GM13976 (cell line): Measurements from ENCODE around the gene VSIG8.

Experiments used
- DNase-seq: peaks from one replicate; pipeline ENCODE4 v3.0.0; 2012; ENCODE audit warnings: low spot score
- CTCF ChIP-seq: IDR thresholded peaks from 2 replicates; pipeline ENCODE4 v1.5.1; 2012; ENCODE audit warnings: borderline replicate concordance, mild to moderate bottlenecking; ENCODE audit not compliant: insufficient read depth; ENCODE audit errors: extremely low read depth, missing control alignments, control extremely low read depth
- in situ Hi-C: fragments of 300-500 bp; cut with MboI; formaldehyde crosslinking; loops from one replicate; pipeline ENCODE4 v1.12.0; 2022; ENCODE audit warnings: low sequenced_read_pairs, mixed read lengths, inconsistent platforms; ENCODE audit not compliant: unreplicated experiment

The VSIG8 gene

DNA sequence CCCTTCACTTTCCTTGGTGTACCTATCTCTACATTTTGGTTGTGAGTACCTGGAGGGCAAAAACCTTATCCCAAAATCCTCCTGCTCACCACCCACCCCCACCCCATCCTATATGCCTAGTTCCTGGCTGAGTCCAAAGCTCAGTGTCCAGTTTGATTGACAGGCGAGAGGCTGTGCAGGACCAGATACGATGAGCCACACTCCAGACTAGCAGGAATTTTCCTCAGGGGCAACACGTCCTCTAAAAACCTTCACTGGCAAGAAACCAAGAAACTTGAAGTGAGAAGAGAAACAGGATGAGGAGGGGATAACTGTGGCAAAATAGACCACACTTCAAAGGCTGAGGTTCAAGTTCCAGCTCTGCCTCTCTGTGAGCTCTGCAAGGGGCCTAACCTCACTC lies 36.9 kb downstream of the VSIG8 start:
- in situ Hi-C loops = no loop called here
- TF ChIP-seq CTCF = no peak

DNA sequence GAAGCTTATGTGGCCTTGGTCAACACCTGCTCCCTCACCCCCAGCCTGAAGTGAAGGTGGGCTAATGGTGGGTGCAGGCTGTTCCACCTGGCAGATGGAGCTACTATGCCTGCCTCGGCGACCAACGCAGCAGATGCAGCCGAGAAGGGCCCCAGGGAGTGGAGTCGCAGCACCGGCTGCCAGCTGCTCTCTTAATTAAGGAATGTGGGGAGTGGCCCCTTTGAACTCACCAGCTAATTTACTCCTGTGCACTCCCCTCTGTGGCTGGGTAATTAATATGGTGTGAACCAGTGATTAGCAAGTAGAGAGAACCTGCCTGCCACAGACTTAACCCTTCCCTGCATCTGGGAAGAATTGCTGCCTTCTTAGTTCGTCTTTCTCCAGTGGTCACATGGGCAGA lies 39.1 kb downstream of the VSIG8 start:
- DNase-seq = no peak
- in situ Hi-C loops = no loop called here

More for the DNA sequence above, 36.9 kb downstream of the VSIG8 start:
- DNase-seq = no peak

DNA sequence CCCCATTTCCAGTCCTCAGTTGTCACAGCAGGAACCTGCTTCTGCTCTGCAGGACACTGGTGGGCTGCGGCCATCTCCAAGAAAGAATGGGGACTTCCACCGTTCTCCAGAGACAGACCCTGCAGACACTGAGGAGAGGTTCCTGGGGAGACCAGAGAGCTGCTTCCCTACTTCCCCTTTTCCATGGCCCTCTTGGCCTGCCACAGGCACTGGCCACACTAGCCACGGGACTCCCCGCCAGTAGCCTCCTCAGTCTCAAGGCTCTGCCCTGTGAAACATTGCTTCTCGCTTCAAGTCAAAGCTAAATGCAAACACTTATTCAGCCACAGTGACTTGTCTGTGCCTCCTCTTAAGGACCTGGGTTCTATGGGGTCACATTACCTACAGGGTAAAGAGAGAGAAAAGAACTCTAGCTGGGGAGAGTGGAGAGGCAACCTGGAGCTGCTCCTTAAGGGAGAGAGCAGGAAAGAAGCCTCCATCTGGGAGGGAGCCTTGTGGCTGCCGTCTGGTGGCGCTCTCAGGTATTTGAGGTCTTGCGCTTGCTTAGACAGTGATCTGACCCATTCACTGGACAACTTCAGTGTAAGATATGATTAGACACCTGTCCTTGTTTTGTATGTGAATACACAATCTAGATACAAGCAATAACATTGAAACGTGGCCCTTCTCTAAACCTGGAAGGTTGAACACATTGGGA lies 41.1 kb downstream of the VSIG8 start:
- in situ Hi-C loops = no loop called here
- no peak for DNase-seq
- peak; percentile 60 for TF ChIP-seq CTCF

More for the DNA sequence above, 39.1 kb downstream of the VSIG8 start:
- TF ChIP-seq CTCF = no peak

DNA sequence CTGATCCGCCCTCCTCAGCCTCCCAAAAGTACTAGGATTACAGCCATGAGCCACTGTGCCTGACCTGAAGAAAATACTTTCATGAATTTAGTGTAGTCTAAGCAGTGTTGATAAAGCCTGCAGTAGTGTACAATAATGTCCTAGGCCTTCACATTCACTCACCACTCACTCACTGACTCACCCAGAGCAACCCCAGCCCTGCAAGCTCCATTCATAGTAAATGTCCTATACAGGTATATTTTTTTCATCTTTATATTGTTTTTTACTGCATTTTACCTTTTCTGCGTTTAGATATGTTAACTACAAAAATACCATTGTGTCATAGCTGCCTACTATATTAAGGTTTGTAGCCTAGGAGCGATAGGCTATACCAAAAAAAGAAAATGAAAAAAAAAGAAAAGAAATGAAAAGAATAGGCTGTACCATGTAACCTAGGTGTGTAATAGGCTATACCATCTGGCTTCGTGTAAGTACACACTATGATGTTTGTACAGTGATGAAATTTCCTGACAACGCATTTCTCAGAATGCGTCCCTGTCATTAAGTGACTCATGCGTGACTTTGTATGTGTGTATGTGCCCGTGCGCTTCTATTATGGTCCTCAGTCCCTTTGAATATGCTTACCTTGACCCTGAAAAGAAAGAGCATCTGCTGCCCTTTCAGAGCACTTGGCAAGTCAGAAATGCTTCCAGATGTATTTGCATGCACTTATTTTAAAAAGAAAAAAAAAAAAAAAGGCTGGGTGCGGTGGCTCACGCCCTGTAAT lies 45.0 kb downstream of the VSIG8 start:
- DNase-seq = no peak
- in situ Hi-C loops = no loop called here
- no peak for TF ChIP-seq CTCF

DNA sequence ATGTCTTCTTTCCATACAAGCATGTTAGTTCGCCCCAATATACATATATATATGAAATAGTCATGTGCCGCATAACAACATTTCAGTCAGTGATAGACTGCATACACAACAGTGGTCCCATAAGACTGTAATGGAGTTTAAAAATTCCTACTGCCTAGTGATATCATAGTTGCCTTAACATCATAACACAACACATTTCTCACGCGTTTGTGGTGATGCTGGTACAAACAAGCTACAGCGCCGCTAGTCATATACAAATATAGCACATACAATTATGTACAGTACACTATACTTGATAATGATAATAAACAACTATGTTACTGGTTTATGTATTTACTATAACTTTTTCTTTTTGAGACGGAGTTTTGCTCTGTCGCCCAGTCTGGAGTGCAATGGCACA lies 46.5 kb downstream of the VSIG8 start:
- no peak for TF ChIP-seq CTCF
- no peak for DNase-seq
- in situ Hi-C loops = no loop called here

DNA sequence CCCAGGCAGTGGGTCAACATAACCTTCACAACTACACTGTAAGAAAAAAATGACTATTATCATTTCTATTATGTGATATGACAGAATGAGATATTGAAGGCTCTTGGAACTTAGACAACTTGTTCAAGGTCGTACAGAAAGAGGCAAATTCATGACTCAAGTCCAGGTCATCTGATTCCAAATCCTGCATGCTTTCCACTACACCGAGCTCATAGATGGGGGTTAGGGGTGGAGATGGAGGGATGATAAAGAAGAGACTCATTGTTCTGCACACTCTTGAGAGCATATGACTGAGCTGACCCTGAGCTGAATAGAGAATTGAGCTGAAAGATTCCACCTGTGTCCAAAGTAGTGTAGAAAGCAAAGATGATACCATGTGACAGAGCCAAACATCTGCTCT lies 57.5 kb downstream of the VSIG8 start:
- no peak for TF ChIP-seq CTCF
- DNase-seq = no peak
- in situ Hi-C loops = no loop called here
